Measurements from ENCODE around the gene H19.
A peak's percentile ranks its signal among the peaks of the same experiment; 100 is the strongest.

H19 gene

DNA sequence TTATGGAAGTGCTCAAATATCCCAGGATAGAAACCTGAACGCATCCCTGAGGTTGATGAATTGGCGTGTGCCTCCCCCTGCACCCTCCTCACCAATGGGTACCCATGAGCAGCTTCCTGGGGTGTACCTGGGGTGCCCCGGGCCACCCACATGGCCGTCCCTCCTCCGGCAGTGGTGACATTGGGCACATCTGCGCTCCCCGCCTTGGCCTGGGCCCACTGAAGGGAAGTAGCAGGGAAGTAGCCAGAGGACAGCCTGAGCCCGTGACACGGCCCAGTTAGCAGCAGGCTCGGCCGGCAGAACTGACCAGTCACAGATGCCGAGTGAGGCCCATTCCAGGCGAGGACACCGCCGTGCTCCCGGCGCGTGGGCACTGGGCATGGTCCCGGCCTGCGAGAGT is 33.8 kb downstream of the H19 start:
- DNase-seq (ENCODE audit: insufficient read length) = no peak
- TF ChIP-seq TAF1 (IDR thresholded peaks at IDR 0.05; ENCODE audit: borderline replicate concordance, low read depth, low read length) (no peak), POLR2A (IDR thresholded peaks at IDR 0.05; ENCODE audit: low read depth, low read length) (no peak), POLR2AphosphoS5 (IDR thresholded peaks at IDR 0.05; ENCODE audit: low read depth, low read length) (no peak)
- FAIRE-seq = no peak

DNA sequence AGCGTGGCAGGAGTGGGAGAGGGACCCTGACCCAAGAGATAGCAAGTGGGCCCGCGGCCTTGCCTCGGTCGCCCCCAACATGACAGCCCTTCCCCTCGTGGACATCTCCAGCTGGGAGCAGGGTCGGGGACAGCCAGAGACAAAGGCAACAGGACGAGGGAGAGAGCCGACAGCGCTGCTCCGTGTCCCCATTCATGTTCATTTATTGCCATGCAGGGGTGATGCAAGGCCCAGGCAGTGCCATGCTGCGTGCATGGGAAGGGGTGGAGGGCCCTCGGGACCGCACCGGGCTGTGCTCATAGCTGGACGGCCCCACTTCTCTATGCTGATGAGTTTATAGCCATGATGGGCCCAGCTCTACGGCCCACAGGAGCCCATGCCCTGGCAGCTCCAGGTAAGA is 37.9 kb downstream of the H19 start:
- no peak for FAIRE-seq
- no peak for DNase-seq (ENCODE audit: insufficient read length)
- TF ChIP-seq POLR2AphosphoS5 (IDR thresholded peaks at IDR 0.05; ENCODE audit: low read depth, low read length) = no peak
- no peak for TF ChIP-seq TAF1 (IDR thresholded peaks at IDR 0.05; ENCODE audit: borderline replicate concordance, low read depth, low read length)
- no peak for TF ChIP-seq POLR2A (IDR thresholded peaks at IDR 0.05; ENCODE audit: low read depth, low read length)

DNA sequence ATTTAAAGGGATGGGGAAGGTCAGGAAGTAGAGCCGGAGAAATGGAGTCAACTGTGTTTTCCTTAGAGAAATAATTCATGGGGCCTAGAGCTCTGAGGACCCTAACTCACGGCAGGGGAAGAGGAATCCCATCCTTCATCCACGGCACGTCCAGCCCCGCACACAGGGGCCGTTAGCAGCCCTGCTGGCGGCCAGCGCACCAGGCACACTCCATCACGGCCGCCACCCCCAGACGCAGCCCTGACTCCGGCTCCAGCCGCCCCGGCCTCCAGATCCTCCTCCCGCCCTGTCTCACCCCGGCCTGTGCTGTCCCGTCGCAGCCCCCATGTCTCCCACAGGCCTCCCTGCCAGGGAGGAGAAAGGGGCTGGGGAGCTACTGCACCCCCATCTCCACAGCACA is 39.3 kb downstream of the H19 start:
- DNase-seq (ENCODE audit: insufficient read length) (no peak), FAIRE-seq (no peak)
- TF ChIP-seq POLR2AphosphoS5 (IDR thresholded peaks at IDR 0.05; ENCODE audit: low read depth, low read length) (no peak), POLR2A (IDR thresholded peaks at IDR 0.05; ENCODE audit: low read depth, low read length) (no peak), TAF1 (IDR thresholded peaks at IDR 0.05; ENCODE audit: borderline replicate concordance, low read depth, low read length) (no peak)

DNA sequence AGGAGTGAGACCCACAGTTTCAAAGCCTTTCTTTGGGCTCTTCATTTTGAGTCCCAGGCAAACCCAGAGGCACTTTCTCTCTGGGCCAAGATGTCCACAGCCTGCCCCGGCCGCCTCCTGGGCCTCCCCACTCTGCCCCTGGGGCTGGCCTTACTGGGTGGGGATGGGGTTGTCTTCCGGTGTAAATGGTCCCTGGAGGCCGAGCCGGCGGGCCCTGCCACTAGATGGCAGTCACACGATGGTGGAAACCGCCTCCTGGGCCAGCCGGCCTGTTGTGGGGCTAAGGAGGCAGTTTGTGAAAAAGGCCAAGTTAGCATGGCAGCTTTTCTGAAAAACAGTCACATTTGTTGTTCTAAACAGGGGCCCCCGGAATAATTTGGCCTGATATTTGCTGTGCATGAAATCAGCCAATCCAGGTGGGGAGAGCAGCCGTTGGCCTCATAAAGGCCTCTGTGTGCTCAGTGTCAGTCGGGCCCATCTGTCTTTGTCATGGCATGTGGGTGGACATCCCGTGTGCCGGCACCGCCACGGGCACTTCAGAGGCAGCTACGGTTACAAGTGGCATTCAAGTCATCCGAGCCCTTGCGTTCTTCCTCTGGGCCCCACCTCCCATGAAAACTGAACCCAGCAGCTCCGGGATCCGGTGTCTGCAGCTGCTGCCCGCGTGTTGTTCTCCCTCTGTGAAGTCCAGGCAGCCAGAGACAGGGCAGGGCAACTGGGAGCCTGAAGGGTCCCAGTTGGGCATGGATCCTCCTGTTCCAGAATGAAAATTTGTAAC is 44.0 kb downstream of the H19 start:
- FAIRE-seq (peak; percentile 90), DNase-seq (ENCODE audit: insufficient read length) (no peak)
- no peak for TF ChIP-seq POLR2A (IDR thresholded peaks at IDR 0.05; ENCODE audit: low read depth, low read length)
- no peak for TF ChIP-seq TAF1 (IDR thresholded peaks at IDR 0.05; ENCODE audit: borderline replicate concordance, low read depth, low read length)
- TF ChIP-seq POLR2AphosphoS5 (IDR thresholded peaks at IDR 0.05; ENCODE audit: low read depth, low read length) = no peak

DNA sequence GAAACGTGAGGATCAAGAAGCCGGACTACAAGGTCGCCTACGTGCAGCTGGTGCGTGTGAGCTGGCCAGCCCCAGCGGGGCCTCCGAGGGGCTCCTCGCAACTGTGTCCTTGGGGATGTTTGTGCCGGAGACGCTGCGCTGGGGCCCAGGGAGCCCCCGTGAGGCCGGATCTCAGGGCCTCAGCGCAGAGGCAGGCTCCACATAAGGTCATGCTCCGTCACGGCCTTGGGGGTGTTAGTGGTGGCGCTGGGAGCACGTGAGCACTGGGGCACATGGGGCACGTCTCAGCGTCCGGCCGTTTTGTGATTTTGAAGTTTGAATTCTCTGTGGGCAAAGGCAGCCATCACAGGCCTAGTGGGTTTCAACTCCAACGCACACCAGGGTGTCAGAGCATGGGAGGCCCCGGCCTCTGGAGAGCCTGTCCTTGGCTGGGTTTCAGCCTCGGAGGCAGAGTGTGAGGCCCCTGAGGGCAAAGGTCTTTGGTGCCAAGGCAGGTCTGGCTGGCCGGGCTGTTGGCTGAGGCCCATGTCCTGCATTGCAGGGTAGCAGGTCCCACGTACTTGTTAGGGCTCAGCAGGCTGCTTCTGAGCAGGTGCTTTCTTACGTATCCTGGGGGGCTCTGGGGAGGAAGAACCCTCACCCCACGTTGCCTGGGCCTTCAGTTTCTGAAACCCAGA is 44.7 kb downstream of the H19 start:
- FAIRE-seq (no peak), DNase-seq (ENCODE audit: insufficient read length) (no peak)
- TF ChIP-seq TAF1 (IDR thresholded peaks at IDR 0.05; ENCODE audit: borderline replicate concordance, low read depth, low read length) (no peak), POLR2A (IDR thresholded peaks at IDR 0.05; ENCODE audit: low read depth, low read length) (no peak), POLR2AphosphoS5 (IDR thresholded peaks at IDR 0.05; ENCODE audit: low read depth, low read length) (no peak)

DNA sequence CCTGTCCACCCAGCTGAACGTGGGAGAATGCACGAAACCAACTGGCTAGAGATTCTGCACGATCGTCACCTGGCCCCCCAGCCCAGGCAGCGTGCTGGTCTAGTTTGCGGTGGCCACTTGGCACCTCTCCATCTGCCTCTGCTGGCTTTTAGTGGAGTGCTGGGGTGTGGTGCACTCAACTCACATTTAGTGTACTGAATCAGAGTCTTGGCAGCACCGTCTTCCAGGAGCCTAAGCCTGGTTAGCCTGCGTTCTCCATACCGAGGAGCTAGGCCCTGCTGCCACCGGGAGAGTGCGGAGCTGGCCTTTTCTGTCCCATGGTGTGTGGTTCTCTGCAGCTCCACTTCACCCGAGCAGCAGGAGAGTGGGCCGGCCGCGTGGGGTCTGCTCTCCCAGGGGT is 47.7 kb downstream of the H19 start:
- TF ChIP-seq POLR2AphosphoS5 (IDR thresholded peaks at IDR 0.05; ENCODE audit: low read depth, low read length) (no peak), TAF1 (IDR thresholded peaks at IDR 0.05; ENCODE audit: borderline replicate concordance, low read depth, low read length) (no peak), POLR2A (IDR thresholded peaks at IDR 0.05; ENCODE audit: low read depth, low read length) (no peak)
- no peak for DNase-seq (ENCODE audit: insufficient read length)
- no peak for FAIRE-seq

DNA sequence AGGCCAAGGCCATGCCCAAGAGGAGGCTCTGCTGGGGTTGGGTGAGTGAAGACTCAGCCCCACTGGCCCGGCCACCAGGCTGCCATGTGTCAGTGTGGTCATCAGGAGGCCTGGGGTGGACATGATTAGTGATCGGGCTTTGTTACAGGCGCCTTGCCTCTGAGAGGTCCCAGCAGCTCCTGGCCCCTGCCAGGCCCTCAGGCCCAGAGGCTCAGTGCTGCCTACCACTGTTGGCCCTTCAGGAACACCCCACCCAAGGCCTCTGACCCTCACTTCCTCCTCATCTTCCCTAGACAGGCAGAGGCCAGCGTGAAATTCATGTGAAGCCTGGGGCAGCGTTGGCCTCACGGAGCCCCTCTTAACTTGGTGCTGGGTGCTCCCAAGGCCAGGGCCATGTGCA is 48.3 kb downstream of the H19 start:
- DNase-seq (ENCODE audit: insufficient read length) (no peak), FAIRE-seq (no peak)
- TF ChIP-seq POLR2AphosphoS5 (IDR thresholded peaks at IDR 0.05; ENCODE audit: low read depth, low read length) (no peak), TAF1 (IDR thresholded peaks at IDR 0.05; ENCODE audit: borderline replicate concordance, low read depth, low read length) (no peak), POLR2A (IDR thresholded peaks at IDR 0.05; ENCODE audit: low read depth, low read length) (no peak)

DNA sequence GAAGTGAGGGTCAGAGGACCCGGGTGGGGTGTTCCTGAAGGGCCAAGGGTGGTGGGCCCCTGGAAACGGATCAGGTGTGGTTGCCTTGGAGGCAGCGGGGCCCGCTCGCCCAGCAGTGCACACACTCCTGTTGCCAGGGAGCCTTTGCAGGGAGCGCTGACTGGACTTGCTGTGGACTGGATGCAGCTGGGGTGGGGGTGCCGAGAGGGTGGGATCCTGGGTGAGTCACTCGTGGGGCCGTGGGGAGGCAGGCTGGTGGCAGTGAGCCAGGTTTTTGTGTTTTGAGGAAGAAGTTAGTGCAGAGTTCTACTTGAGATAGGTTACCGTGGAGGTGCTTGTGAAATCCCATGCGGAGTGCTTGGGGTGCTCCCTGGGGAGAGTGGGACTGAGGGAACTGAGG is 49.3 kb downstream of the H19 start:
- no peak for TF ChIP-seq TAF1 (IDR thresholded peaks at IDR 0.05; ENCODE audit: borderline replicate concordance, low read depth, low read length)
- DNase-seq (ENCODE audit: insufficient read length) (no peak), FAIRE-seq (no peak)

DNA sequence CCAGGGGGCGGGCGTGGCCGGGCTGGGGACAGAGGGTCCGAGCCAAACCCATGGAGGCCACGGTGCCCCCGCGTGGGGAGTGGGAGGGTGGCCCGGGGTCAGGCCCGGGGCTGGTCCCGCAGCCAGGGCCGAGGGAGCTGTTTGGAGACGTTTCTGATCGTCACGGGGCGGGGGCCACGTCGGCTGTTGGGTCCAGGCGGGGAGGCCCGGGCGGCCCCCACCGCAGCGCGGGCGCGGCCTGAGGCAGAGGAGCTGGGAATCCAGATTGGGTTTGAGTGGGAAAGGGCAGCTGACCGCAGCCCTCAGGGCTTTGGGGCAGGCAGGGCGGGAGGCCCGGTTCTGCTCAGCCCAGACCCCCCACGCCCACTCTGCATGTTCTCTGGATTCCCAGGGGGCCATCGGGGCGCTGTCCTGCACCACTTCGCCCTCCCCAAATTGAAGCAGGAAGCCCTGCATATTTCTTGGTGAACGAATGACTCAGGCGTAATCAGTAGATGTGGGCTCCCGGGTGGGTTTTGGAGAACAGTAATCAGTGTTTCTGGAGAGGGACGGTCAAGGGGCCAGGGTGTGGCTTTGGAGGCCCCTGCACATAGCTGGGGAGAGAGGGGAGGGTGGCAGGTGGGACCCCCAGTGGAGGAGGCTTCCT is 49.9 kb downstream of the H19 start:
- DNase-seq (ENCODE audit: insufficient read length) (no peak), FAIRE-seq (peak; percentile 27)
- TF ChIP-seq POLR2AphosphoS5 (IDR thresholded peaks at IDR 0.05; ENCODE audit: low read depth, low read length) = no peak
- no peak for TF ChIP-seq TAF1 (IDR thresholded peaks at IDR 0.05; ENCODE audit: borderline replicate concordance, low read depth, low read length)

DNA sequence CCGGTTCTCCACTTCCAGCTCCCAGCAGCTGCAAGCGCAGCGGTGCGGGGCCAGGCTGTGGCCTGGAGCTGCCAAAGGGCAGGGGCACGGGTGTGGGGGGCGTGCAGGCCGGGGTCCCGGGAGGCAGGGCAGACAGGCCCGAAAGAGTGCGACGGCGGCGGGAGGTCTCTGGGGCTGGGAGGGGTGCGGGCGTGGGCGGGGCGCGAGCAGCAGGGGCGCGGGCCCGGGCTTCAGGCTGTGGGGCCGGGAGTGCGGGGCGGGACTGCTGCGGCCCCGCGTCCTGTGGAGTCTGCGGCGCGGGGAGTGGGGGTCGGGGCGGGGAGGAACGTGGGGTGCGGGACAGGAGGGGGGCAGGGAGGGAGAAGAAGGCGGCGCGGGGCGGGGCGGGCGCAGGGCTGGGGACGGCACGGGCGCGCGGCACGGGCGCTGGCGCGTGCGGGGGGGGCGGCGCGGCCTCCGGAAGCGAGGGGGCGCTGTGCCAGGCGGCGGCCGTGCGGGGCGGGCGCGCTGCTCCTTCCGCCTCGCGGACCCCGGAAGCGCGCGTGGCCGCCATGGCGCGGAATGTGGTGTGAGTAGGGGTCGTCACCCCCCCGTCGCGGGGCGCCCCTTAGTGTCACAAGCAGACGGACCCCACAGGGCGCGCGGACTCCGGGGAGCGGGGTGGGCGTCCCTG is 50.7 kb downstream of the H19 start, which contains the start of gene MRPL23:
TSS of gene MRPL23 (plus strand) at position 521 of the 673 bp plus-strand sequence. CDS start at position 552, 31 bp downstream.
- peak; percentile 90 for FAIRE-seq
- no peak for DNase-seq (ENCODE audit: insufficient read length)
- TF ChIP-seq POLR2AphosphoS5 (IDR thresholded peaks at IDR 0.05; ENCODE audit: low read depth, low read length) (no peak), POLR2A (IDR thresholded peaks at IDR 0.05; ENCODE audit: low read depth, low read length) (no peak), TAF1 (IDR thresholded peaks at IDR 0.05; ENCODE audit: borderline replicate concordance, low read depth, low read length) (no peak)

Measured in GM12892 (cell line).